ENCODE data around the gene ATOH8.

The ATOH8 gene

GRCh38 chr2:85781013-85781332 lies 27.2 kb downstream of the ATOH8 start:
- H3K27me3 ChIP-seq (ENCODE audit: insufficient read depth, low read length): no peaks in the 10 kb centered on the region
- H3K27ac ChIP-seq (ENCODE audit: low read depth, low read length): no peak overlapping the region
- no peaks in the 10 kb centered on the region for H3K36me3 ChIP-seq (ENCODE audit: insufficient read depth, low read length)
- no peaks in the 10 kb centered on the region for H3K4me1 ChIP-seq (ENCODE audit: insufficient read depth, low read length)
- WGBS: 92% methylated on average over 5 of the region's 5 CpGs
- H3K9me3 ChIP-seq (ENCODE audit: insufficient read depth, low read depth, low read length): no peaks in the 10 kb centered on the region
- H3K9ac ChIP-seq (ENCODE audit: low read depth, low read length): no peak overlapping the region
- no peak overlapping the region for H3K4me3 ChIP-seq (ENCODE audit: low read length)

- Histone ChIP-seq H3K27ac (ENCODE audit: low read depth, low read length) (no peak overlapping the region), H3K36me3 (ENCODE audit: insufficient read depth, low read length) (no peaks in the 10 kb centered on the region), H3K9ac (ENCODE audit: low read depth, low read length) (no peak overlapping the region), H3K4me1 (ENCODE audit: insufficient read depth, low read length) (no peaks in the 10 kb centered on the region), H3K9me3 (ENCODE audit: insufficient read depth, low read depth, low read length) (no peaks in the 10 kb centered on the region), H3K4me3 (ENCODE audit: low read length) (no peak overlapping the region), H3K27me3 (ENCODE audit: insufficient read depth, low read length) (no peaks in the 10 kb centered on the region)
- 93% methylated on average over 7 of the region's 7 CpGs for whole genome bisulfite sequencing
Observed at GRCh38 chr2:85783796-85784195, 30.0 kb downstream of the ATOH8 start.

- no peak overlapping the region for H3K27ac ChIP-seq (ENCODE audit: low read depth, low read length)
- 92% methylated on average over 6 of the region's 6 CpGs for whole genome bisulfite sequencing
- H3K4me3 ChIP-seq (ENCODE audit: low read length): no peak overlapping the region
- no peak overlapping the region for H3K9ac ChIP-seq (ENCODE audit: low read depth, low read length)
- no peaks in the 10 kb centered on the region for H3K9me3 ChIP-seq (ENCODE audit: insufficient read depth, low read depth, low read length)
- no peaks in the 10 kb centered on the region for H3K27me3 ChIP-seq (ENCODE audit: insufficient read depth, low read length)
- no peaks in the 10 kb centered on the region for H3K36me3 ChIP-seq (ENCODE audit: insufficient read depth, low read length)
- no peaks in the 10 kb centered on the region for H3K4me1 ChIP-seq (ENCODE audit: insufficient read depth, low read length)
Observed at GRCh38 chr2:85784474-85784986, 30.7 kb downstream of the ATOH8 start.

- WGBS: 86% methylated on average over 25 of the region's 25 CpGs
- H3K27me3 ChIP-seq (ENCODE audit: insufficient read depth, low read length): no peaks in the 10 kb centered on the region
- no peak overlapping the region for H3K27ac ChIP-seq (ENCODE audit: low read depth, low read length)
- no peak overlapping the region for H3K9ac ChIP-seq (ENCODE audit: low read depth, low read length)
- H3K4me1 ChIP-seq (ENCODE audit: insufficient read depth, low read length): no peaks in the 10 kb centered on the region
- H3K9me3 ChIP-seq (ENCODE audit: insufficient read depth, low read depth, low read length): no peaks in the 10 kb centered on the region
- H3K4me3 ChIP-seq (ENCODE audit: low read length): no peak overlapping the region
- no peaks in the 10 kb centered on the region for H3K36me3 ChIP-seq (ENCODE audit: insufficient read depth, low read length)
Observed at GRCh38 chr2:85785027-85785822, 31.4 kb downstream of the ATOH8 start.

GRCh38 chr2:85785871-85786270 lies 32.1 kb downstream of the ATOH8 start:
- Histone ChIP-seq H3K9ac (ENCODE audit: low read depth, low read length) (no peak overlapping the region), H3K27ac (ENCODE audit: low read depth, low read length) (no peak overlapping the region), H3K4me1 (ENCODE audit: insufficient read depth, low read length) (no peaks in the 10 kb centered on the region), H3K27me3 (ENCODE audit: insufficient read depth, low read length) (no peaks in the 10 kb centered on the region; the same call in 1 of the 2 replicates), H3K9me3 (ENCODE audit: insufficient read depth, low read depth, low read length) (no peaks in the 10 kb centered on the region), H3K36me3 (ENCODE audit: insufficient read depth, low read length) (no peaks in the 10 kb centered on the region), H3K4me3 (ENCODE audit: low read length) (no peak overlapping the region)
- 94% methylated on average over 4 of the region's 4 CpGs for WGBS

GRCh38 chr2:85786444-85786843 lies 32.7 kb downstream of the ATOH8 start:
- Histone ChIP-seq H3K4me1 (ENCODE audit: insufficient read depth, low read length) (no peaks in the 10 kb centered on the region), H3K36me3 (ENCODE audit: insufficient read depth, low read length) (no peaks in the 10 kb centered on the region), H3K27me3 (ENCODE audit: insufficient read depth, low read length) (no peaks in the 10 kb centered on the region; the same call in 1 of the 2 replicates), H3K4me3 (ENCODE audit: low read length) (no peak overlapping the region), H3K9me3 (ENCODE audit: insufficient read depth, low read depth, low read length) (no peaks in the 10 kb centered on the region), H3K27ac (ENCODE audit: low read depth, low read length) (no peak overlapping the region), H3K9ac (ENCODE audit: low read depth, low read length) (no peak overlapping the region)
- 92% methylated on average over 7 of the region's 7 CpGs for WGBS

- Histone ChIP-seq H3K9me3 (ENCODE audit: insufficient read depth, low read depth, low read length) (no peaks in the 10 kb centered on the region), H3K4me3 (ENCODE audit: low read length) (no peak overlapping the region), H3K4me1 (ENCODE audit: insufficient read depth, low read length) (no peaks in the 10 kb centered on the region), H3K27ac (ENCODE audit: low read depth, low read length) (no peak overlapping the region), H3K9ac (ENCODE audit: low read depth, low read length) (no peak overlapping the region), H3K27me3 (ENCODE audit: insufficient read depth, low read length) (peaks cover 2% of the 10 kb centered on the region; the same call in 1 of the 2 replicates), H3K36me3 (ENCODE audit: insufficient read depth, low read length) (no peaks in the 10 kb centered on the region)
- 93% methylated on average over 14 of the region's 14 CpGs for WGBS
Observed at GRCh38 chr2:85786865-85787264, 33.1 kb downstream of the ATOH8 start.

- Histone ChIP-seq H3K9me3 (ENCODE audit: insufficient read depth, low read depth, low read length) (no peaks in the 10 kb centered on the region), H3K4me1 (ENCODE audit: insufficient read depth, low read length) (no peaks in the 10 kb centered on the region), H3K9ac (ENCODE audit: low read depth, low read length) (no peak overlapping the region), H3K27ac (ENCODE audit: low read depth, low read length) (no peak overlapping the region), H3K36me3 (ENCODE audit: insufficient read depth, low read length) (no peaks in the 10 kb centered on the region), H3K27me3 (ENCODE audit: insufficient read depth, low read length) (peaks cover 3% of the 10 kb centered on the region; the same call in 1 of the 2 replicates), H3K4me3 (ENCODE audit: low read length) (no peak overlapping the region)
- WGBS: 87% methylated on average over 7 of the region's 8 CpGs
Observed at GRCh38 chr2:85787282-85787980, 33.6 kb downstream of the ATOH8 start.

GRCh38 chr2:85787981-85788340 lies 34.2 kb downstream of the ATOH8 start:
- H3K4me1 ChIP-seq (ENCODE audit: insufficient read depth, low read length): no peaks in the 10 kb centered on the region
- H3K9ac ChIP-seq (ENCODE audit: low read depth, low read length): no peak overlapping the region
- WGBS: 92% methylated on average over 6 of the region's 6 CpGs
- H3K9me3 ChIP-seq (ENCODE audit: insufficient read depth, low read depth, low read length): no peaks in the 10 kb centered on the region
- peaks cover 3% of the 10 kb centered on the region; the same call in 1 of the 2 replicates for H3K27me3 ChIP-seq (ENCODE audit: insufficient read depth, low read length)
- no peak overlapping the region for H3K27ac ChIP-seq (ENCODE audit: low read depth, low read length)
- no peak overlapping the region for H3K4me3 ChIP-seq (ENCODE audit: low read length)
- H3K36me3 ChIP-seq (ENCODE audit: insufficient read depth, low read length): no peaks in the 10 kb centered on the region

- Histone ChIP-seq H3K27ac (ENCODE audit: low read depth, low read length) (no peak overlapping the region), H3K4me3 (ENCODE audit: low read length) (no peak overlapping the region), H3K4me1 (ENCODE audit: insufficient read depth, low read length) (no peaks in the 10 kb centered on the region), H3K36me3 (ENCODE audit: insufficient read depth, low read length) (no peaks in the 10 kb centered on the region), H3K27me3 (ENCODE audit: insufficient read depth, low read length) (peaks cover 3% of the 10 kb centered on the region; the same call in 1 of the 2 replicates), H3K9me3 (ENCODE audit: insufficient read depth, low read depth, low read length) (no peaks in the 10 kb centered on the region), H3K9ac (ENCODE audit: low read depth, low read length) (no peak overlapping the region)
- WGBS: 91% methylated on average over 3 of the region's 3 CpGs
Observed at GRCh38 chr2:85788603-85789002, 34.8 kb downstream of the ATOH8 start.

GRCh38 chr2:85789271-85789670 lies 35.5 kb downstream of the ATOH8 start:
- Histone ChIP-seq H3K27me3 (ENCODE audit: insufficient read depth, low read length) (peaks cover 3% of the 10 kb centered on the region; the same call in 1 of the 2 replicates), H3K4me3 (ENCODE audit: low read length) (no peak overlapping the region), H3K4me1 (ENCODE audit: insufficient read depth, low read length) (no peaks in the 10 kb centered on the region), H3K9ac (ENCODE audit: low read depth, low read length) (no peak overlapping the region), H3K27ac (ENCODE audit: low read depth, low read length) (no peak overlapping the region), H3K36me3 (ENCODE audit: insufficient read depth, low read length) (no peaks in the 10 kb centered on the region), H3K9me3 (ENCODE audit: insufficient read depth, low read depth, low read length) (no peaks in the 10 kb centered on the region)
- 93% methylated on average over 5 of the region's 5 CpGs for WGBS
